IMR-90 (cell line): Measurements from ENCODE around the gene PIEZO2.

Source experiments
- BHLHE40 ChIP-seq: fragments of 150-350 bp; IDR thresholded peaks from 2 replicates; pipeline ENCODE4 v1.6.1; 2016; ENCODE audit warnings: mild to moderate bottlenecking, low read depth, low read length
- CEBPB ChIP-seq: IDR thresholded peaks from 2 replicates; pipeline ENCODE4 v1.6.1; 2012; ENCODE audit warnings: low read depth, low read length, improper control_type of control experiment
- CTCF ChIP-seq: conservative IDR thresholded peaks from 2 replicates; pipeline ENCODE4 v1.5.1; 2012; ENCODE audit warnings: mild to moderate bottlenecking, low read depth, low read length, improper control_type of control experiment
- ELK1 ChIP-seq: fragments of 150-350 bp; IDR thresholded peaks from 2 replicates; pipeline ENCODE4 v1.6.1; 2016; ENCODE audit warnings: low read depth, mild to moderate bottlenecking, low read length, moderate library complexity, borderline replicate concordance
- MAFK ChIP-seq: IDR thresholded peaks from 2 replicates; pipeline ENCODE4 v1.6.1; 2012; ENCODE audit warnings: low read depth, low read length, improper control_type of control experiment
- MAZ ChIP-seq: IDR thresholded peaks from 2 replicates; pipeline ENCODE4 v1.6.1; 2012; ENCODE audit warnings: low read depth, mild to moderate bottlenecking, low read length, improper control_type of control experiment, moderate library complexity, borderline replicate concordance
- MXI1 ChIP-seq: IDR thresholded peaks from 2 replicates; pipeline ENCODE4 v1.6.1; 2012; ENCODE audit warnings: low read depth, mild to moderate bottlenecking, low read length, moderate library complexity, borderline replicate concordance
- POLR2A ChIP-seq: IDR thresholded peaks from 2 replicates; pipeline ENCODE4 v1.6.1; 2012; ENCODE audit warnings: mild to moderate bottlenecking, low read depth, low read length
- RAD21 ChIP-seq: IDR thresholded peaks from 2 replicates; pipeline ENCODE4 v1.6.1; 2012; ENCODE audit warnings: low read length, improper control_type of control experiment
- RFX5 ChIP-seq: IDR thresholded peaks from 2 replicates; pipeline ENCODE4 v1.8.0; 2012; ENCODE audit warnings: low read depth, mild to moderate bottlenecking, low read length, moderate library complexity
- SMC3 ChIP-seq: fragments of 150-350 bp; IDR thresholded peaks from 2 replicates; pipeline ENCODE4 v1.6.1; 2016; ENCODE audit warnings: low read depth, mild to moderate bottlenecking, antibody characterized with exemption, low read length, moderate library complexity
- USF2 ChIP-seq: fragments of 150-350 bp; IDR thresholded peaks from 2 replicates; pipeline ENCODE4 v1.6.1; 2017; ENCODE audit warnings: mild to moderate bottlenecking, antibody characterized with exemption, low read length, low read depth

GRCh38 chr18:11162889-11163288, 13.5 kb upstream of the PIEZO2 start:
- TF ChIP-seq MXI1: no peak
- TF ChIP-seq POLR2A: no peak
- no peak for TF ChIP-seq CTCF
- TF ChIP-seq BHLHE40: no peak
- TF ChIP-seq SMC3: no peak
- TF ChIP-seq RAD21: no peak
- no peak for TF ChIP-seq CEBPB
- no peak for TF ChIP-seq RFX5
- no peak for TF ChIP-seq MAZ
- no peak for TF ChIP-seq USF2
- no peak for TF ChIP-seq MAFK
- no peak for TF ChIP-seq ELK1
